ENCODE results near the gene KRTAP12-3.

DNA sequence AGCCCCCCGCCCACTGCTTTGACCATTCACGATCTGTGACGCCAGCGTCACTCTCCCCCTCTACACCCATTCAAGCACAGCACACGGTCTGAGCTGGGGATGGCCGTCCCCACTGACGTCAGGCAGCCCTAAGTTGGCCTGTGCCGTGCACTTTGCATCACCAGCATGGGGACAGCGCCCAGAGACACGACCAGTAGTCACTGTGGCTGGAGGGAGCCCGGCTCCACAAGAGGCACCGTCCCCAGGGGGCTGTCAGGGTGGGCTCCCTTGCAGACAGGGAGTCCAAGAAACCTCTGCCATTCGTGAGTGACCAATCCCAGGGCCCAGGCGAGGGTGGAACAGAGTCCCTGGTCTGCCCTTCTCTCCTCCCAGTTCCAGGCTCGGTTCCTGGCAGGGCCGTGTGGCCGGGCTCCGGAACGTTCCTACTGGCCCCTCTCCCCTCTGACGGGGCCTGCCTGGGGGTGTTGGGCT is 43.5 kb upstream of the KRTAP12-3 start:
- TF ChIP-seq, protein P1, sequence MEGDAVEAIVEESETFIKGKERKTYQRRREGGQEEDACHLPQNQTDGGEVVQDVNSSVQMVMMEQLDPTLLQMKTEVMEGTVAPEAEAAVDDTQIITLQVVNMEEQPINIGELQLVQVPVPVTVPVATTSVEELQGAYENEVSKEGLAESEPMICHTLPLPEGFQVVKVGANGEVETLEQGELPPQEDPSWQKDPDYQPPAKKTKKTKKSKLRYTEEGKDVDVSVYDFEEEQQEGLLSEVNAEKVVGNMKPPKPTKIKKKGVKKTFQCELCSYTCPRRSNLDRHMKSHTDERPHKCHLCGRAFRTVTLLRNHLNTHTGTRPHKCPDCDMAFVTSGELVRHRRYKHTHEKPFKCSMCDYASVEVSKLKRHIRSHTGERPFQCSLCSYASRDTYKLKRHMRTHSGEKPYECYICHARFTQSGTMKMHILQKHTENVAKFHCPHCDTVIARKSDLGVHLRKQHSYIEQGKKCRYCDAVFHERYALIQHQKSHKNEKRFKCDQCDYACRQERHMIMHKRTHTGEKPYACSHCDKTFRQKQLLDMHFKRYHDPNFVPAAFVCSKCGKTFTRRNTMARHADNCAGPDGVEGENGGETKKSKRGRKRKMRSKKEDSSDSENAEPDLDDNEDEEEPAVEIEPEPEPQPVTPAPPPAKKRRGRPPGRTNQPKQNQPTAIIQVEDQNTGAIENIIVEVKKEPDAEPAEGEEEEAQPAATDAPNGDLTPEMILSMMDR (IDR thresholded peaks at IDR 0.05): no peak
- no peak for TF ChIP-seq RCOR1 (IDR thresholded peaks at IDR 0.05; ENCODE audit: low read length)
- no peak for TF ChIP-seq FOXJ3 (CRISPR knock-in tag; IDR thresholded peaks at IDR 0.05)
- TF ChIP-seq NFIC (IDR thresholded peaks at IDR 0.05; ENCODE audit: borderline replicate concordance): no peak
- no peak for TF ChIP-seq GABPA (IDR thresholded peaks at IDR 0.05; ENCODE audit: low read depth)
- no peak for TF ChIP-seq MEF2A (IDR thresholded peaks at IDR 0.05; ENCODE audit: borderline replicate concordance, low read depth)

All from SK-N-SH (cell line).